PC-3 (cell line): ENCODE measurements around the gene CLEC16A.

ENCODE experiments used
- CTCF ChIP-seq: fragments of 300-600 bp; sonication (generic); conservative IDR thresholded peaks from 2 replicates; pipeline ENCODE4 v1.5.1; 2017; ENCODE audit warnings: antibody characterized with exemption, low read depth, mild to moderate bottlenecking, low read length
- EZH2 ChIP-seq: fragments of 300-600 bp; sonication (generic); IDR thresholded peaks from one replicate; pipeline ENCODE4 v1.6.1; 2017; ENCODE audit warnings: antibody characterized with exemption, mild to moderate bottlenecking, low read length; ENCODE audit not compliant: unreplicated experiment

GRCh38 chr16:10994571-10994970 is 50.2 kb downstream of the CLEC16A start:
- TF ChIP-seq CTCF: no peak
- TF ChIP-seq EZH2: no peak
